ENCODE results near the gene BCAT1. TPM values are rescaled to one million over a fixed set of nuclear protein-coding genes. Genes with fewer than 3 reads are reported as not detected.

Gene BCAT1
- total and polyA plus RNA-seq, 2 donors (not counting 1 experiment from before 2014, with no cell fraction given): 0.33 to 9.6 TPM

Other genes with a start within 250 kb of the BCAT1 start
- gene DNAI7, start 246.1 kb upstream of the BCAT1 start, total RNA-seq: 0.39 and 0.62 TPM in 2 replicates
- not detected in 2 replicates for gene DNAI7, start 246.1 kb upstream of the BCAT1 start, polyA plus RNA-seq
- 26.1 and 26.9 TPM in 2 replicates for gene ETFRF1, start 246.1 kb upstream of the BCAT1 start, total RNA-seq
- gene ETFRF1, start 246.1 kb upstream of the BCAT1 start, polyA plus RNA-seq: 17.9 and 20.4 TPM in 2 replicates

Measured in B cell (primary cell).